Caco-2 (cell line): ENCODE data around the gene CCK. TPM values are rescaled to one million over a fixed set of nuclear protein-coding genes. Genes with fewer than 3 reads are reported as not detected.

Experiments
- BruUV-seq: library from RNA; stranded (reverse); fragments of 400-500 nt; replicated peaks from 2 replicates; lab custom pipeline; 2021; lab: Mats Ljungman, UMichigan
- CTCF ChIA-PET: fragments of 300-600 bp; sonication (Branson Sonifier 250); formaldehyde crosslinking; loops from one replicate; lab custom pipeline; 2022; ENCODE audit warnings: antibody characterized with exemption; lab: Charles Lee
- POLR2A ChIA-PET: fragments of 300-600 bp; sonication (Branson Sonifier 250); formaldehyde crosslinking; loops from one replicate; lab custom pipeline; 2022; ENCODE audit warnings: antibody characterized with exemption; lab: Charles Lee
- DNase-seq, 2 experiments: peaks; one replicate each; pipeline versions ENCODE4 v3.0.0 to v3.0.0-alpha.2; 2020 to 2022
- H3K27me3 ChIP-seq: replicated peaks from 2 replicates; pipeline ENCODE4 v1.6.0; 2011; ENCODE audit warnings: low read length; ENCODE audit not compliant: control insufficient read depth, insufficient read depth
- H3K36me3 ChIP-seq: 2 replicates; pipeline ENCODE4 v1.5.1; 2011; ENCODE audit warnings: low read length; ENCODE audit not compliant: control insufficient read depth, insufficient read depth
- H3K4me1 ChIP-seq: fragments of 250-450 bp; sonication (Bioruptor Pico); 2 replicates; pipeline ENCODE4 v1.5.1; 2020; ENCODE audit warnings: mild to moderate bottlenecking
- H3K4me3 ChIP-seq: 2 replicates; pipeline ENCODE4 v1.5.1; 2011; ENCODE audit warnings: low read depth, mild to moderate bottlenecking, control low read depth, low read length
- H3K9me3 ChIP-seq: fragments of 250-450 bp; sonication (Bioruptor Pico); 2 replicates; pipeline ENCODE4 v1.5.1; 2020; ENCODE audit warnings: mild to moderate bottlenecking, moderate library complexity
- H3K27ac Mint-ChIP-seq: one replicate; pipeline ENCODE4 v1.8.0; 2022; ENCODE audit warnings: mixed read lengths; ENCODE audit not compliant: unreplicated experiment
- H3K27me3 Mint-ChIP-seq: one replicate; pipeline ENCODE4 v1.8.0; 2022; ENCODE audit warnings: mixed read lengths; ENCODE audit not compliant: insufficient read depth, unreplicated experiment
- H3K36me3 Mint-ChIP-seq: one replicate; pipeline ENCODE4 v1.8.0; 2022; ENCODE audit warnings: mild to moderate bottlenecking, mixed read lengths; ENCODE audit not compliant: insufficient read depth, unreplicated experiment
- H3K4me1 Mint-ChIP-seq: one replicate; pipeline ENCODE4 v1.8.0; 2022; ENCODE audit warnings: low read depth, mixed read lengths; ENCODE audit not compliant: unreplicated experiment
- H3K4me3 Mint-ChIP-seq: one replicate; pipeline ENCODE4 v1.8.0; 2022; ENCODE audit warnings: mild to moderate bottlenecking, moderate library complexity, mixed read lengths; ENCODE audit not compliant: unreplicated experiment
- H3K9me3 Mint-ChIP-seq: one replicate; pipeline ENCODE4 v1.8.0; 2022; ENCODE audit warnings: mixed read lengths; ENCODE audit not compliant: unreplicated experiment
- CTCF ChIP-seq, 2 experiments: fragments of 200-600 bp in 1 of 2; IDR thresholded peaks; 1 replicate in 1 of 2; 2 replicates in 1 of 2; pipeline versions ENCODE4 v1.5.1 to v1.8.0; 2011 to 2022; ENCODE audit warnings: antibody characterized with exemption in 1 of 2, control low read depth in 1 of 2, inconsistent platforms in 1 of 2, low read depth in 1 of 2, low read length in 1 of 2, mild to moderate bottlenecking in 1 of 2, moderate library complexity in 1 of 2; ENCODE audit not compliant: insufficient read depth in 1 of 2, severe bottlenecking in 1 of 2, unreplicated experiment in 1 of 2
- intact Hi-C: fragments of 100-400 bp; cut with micrococcal nuclease; formaldehyde crosslinking; loops from one replicate; pipeline ENCODE4 v1.10.0; 2022; ENCODE audit not compliant: unreplicated experiment
- total RNA-seq: library from RNA; stranded (reverse); gene quantifications from 2 replicates; pipeline ENCODE4 v1.2.3, GENCODE V29; 2022

CCK gene
- total RNA-seq, 1 experiment from 2014 or later = not detected

- Histone ChIP-seq H3K9me3 (no peaks in the 10 kb centered on the region), H3K4me3 (no peak overlapping the region), H3K4me1 (peaks cover 4% of the 10 kb centered on the region; the same call in 1 of the 2 replicates), H3K36me3 (no peaks in the 10 kb centered on the region), H3K27me3 (no peaks in the 10 kb centered on the region)
- BruUV-seq = no TSS peak
- Mint-ChIP-seq H3K36me3 (peaks cover 14% of the 10 kb centered on the region), H3K4me3 (no peak overlapping the region), H3K4me1 (no peaks in the 10 kb centered on the region), H3K9me3 (peaks cover 5% of the 10 kb centered on the region), H3K27ac (no peak overlapping the region), H3K27me3 (peaks cover 5% of the 10 kb centered on the region)
- no peak for DNase-seq
- intact Hi-C loops = loop anchor here (1.0 kb wide), 1 partner anchor 335 kb away; no protein-coding TSS in a partner anchor
- no peak for TF ChIP-seq CTCF (IDR thresholded peaks at IDR 0.05; ENCODE audit: insufficient read depth in 1 of 2, low read depth in 1 of 2, low read length in 1 of 2, severe bottlenecking in 1 of 2, unreplicated experiment in 1 of 2)
- POLR2A ChIA-PET = no interaction called here
- CTCF ChIA-PET = interaction anchor here (0.5 to 2.1 kb wide), 24 partner anchors 18 to 409 kb away, joined by 3 to 25 read pairs (median 4); partner anchors contain the start of genes ULK4 and VIPR1
Observed at GRCh38 chr3:42229266-42229941, 36.6 kb downstream of the CCK start.

- intact Hi-C loops = loop anchor here (1.0 kb wide), 2 partner anchors 111 to 334 kb away; no protein-coding TSS in a partner anchor
- CTCF ChIA-PET = interaction anchor here (0.5 to 2.1 kb wide), 7 partner anchors 18 to 333 kb away, joined by 3 to 25 read pairs (median 7); partner anchors contain the start of gene VIPR1
- Histone ChIP-seq H3K4me3 (no peak overlapping the region), H3K4me1 (peaks cover 4% of the 10 kb centered on the region; the same call in 1 of the 2 replicates), H3K36me3 (0 out of 2 replicates have a peak, but pooled peaks cover under 1% of the 10 kb centered on the region), H3K9me3 (no peaks in the 10 kb centered on the region), H3K27me3 (no peaks in the 10 kb centered on the region)
- Mint-ChIP-seq H3K4me1 (no peaks in the 10 kb centered on the region), H3K9me3 (no peaks in the 10 kb centered on the region), H3K4me3 (no peak overlapping the region), H3K27ac (no peak overlapping the region), H3K36me3 (peaks cover 20% of the 10 kb centered on the region), H3K27me3 (no peaks in the 10 kb centered on the region)
- BruUV-seq = no TSS peak
- TF ChIP-seq CTCF (IDR thresholded peaks at IDR 0.05; ENCODE audit: insufficient read depth in 1 of 2, low read depth in 1 of 2, low read length in 1 of 2, severe bottlenecking in 1 of 2, unreplicated experiment in 1 of 2) = peak; percentile 24 to 32
- DNase-seq = peak in 1 of 2 experiments; percentile 22
- POLR2A ChIA-PET = no interaction called here
Observed at GRCh38 chr3:42228796-42229195, 37.2 kb downstream of the CCK start.

GRCh38 chr3:42226470-42227425 lies 39.2 kb downstream of the CCK start:
- BruUV-seq = no TSS peak
- ChIA-PET POLR2A (no interaction called here), CTCF (interaction anchor here (0.7 kb wide), 1 partner anchor 83 kb away, joined by 3 read pairs; no protein-coding TSS in a partner anchor)
- Mint-ChIP-seq H3K36me3 (peaks cover 32% of the 10 kb centered on the region), H3K9me3 (no peaks in the 10 kb centered on the region), H3K27ac (no peak overlapping the region), H3K4me1 (no peaks in the 10 kb centered on the region), H3K27me3 (no peaks in the 10 kb centered on the region), H3K4me3 (no peak overlapping the region)
- peaks cover 4% of the 10 kb centered on the region; the same call in 1 of the 2 replicates for H3K4me1 ChIP-seq
- no peak for DNase-seq
- intact Hi-C loops = no loop called here
- no peak overlapping the region for H3K4me3 ChIP-seq
- TF ChIP-seq CTCF (IDR thresholded peaks at IDR 0.05; ENCODE audit: insufficient read depth in 1 of 2, low read depth in 1 of 2, low read length in 1 of 2, severe bottlenecking in 1 of 2, unreplicated experiment in 1 of 2) = no peak
- H3K36me3 ChIP-seq = peaks cover 2% of the 10 kb centered on the region; the same call in 1 of the 2 replicates
- H3K27me3 ChIP-seq = no peaks in the 10 kb centered on the region
- no peaks in the 10 kb centered on the region for H3K9me3 ChIP-seq
